SK-N-SH (cell line): ENCODE data around the gene ENTPD1. TPM values are rescaled to one million over a fixed set of nuclear protein-coding genes. Genes with fewer than 3 reads are reported as not detected.

ENCODE experiments used
- CTCF ChIA-PET: fragments of 300-600, 350-600 bp; formaldehyde crosslinking; extraction: SDS; loops from one replicate; lab custom pipeline; 2021; lab: Yijun Ruan, JAX
- POLR2A ChIA-PET: fragments of 350-600 bp; sonication (Branson Sonifier 250); formaldehyde crosslinking; extraction: SDS; loops from one replicate; lab custom pipeline; 2020; ENCODE audit warnings: antibody characterized with exemption, inconsistent platforms; lab: Yijun Ruan, JAX
- DNase-seq: peaks from one replicate; pipeline ENCODE4 v3.0.0; 2012
- H2AFZ ChIP-seq: fragments of 200-600 bp; sonication (generic); 2 replicates; pipeline ENCODE4 v1.8.1; 2016; ENCODE audit warnings: antibody characterized with exemption, mild to moderate bottlenecking, low read depth
- H3F3A ChIP-seq: fragments of 200-600 bp; sonication (generic); replicated peaks from 2 replicates; pipeline ENCODE3; 2016; ENCODE audit warnings: antibody characterized with exemption, mild to moderate bottlenecking; ENCODE audit not compliant: insufficient read depth
- H3K27ac ChIP-seq, 2 experiments: fragments of 200-500 bp in 1 of 2; fragments of 200-600 bp in 1 of 2; sonication (Bioruptor generic) in 1 of 2; sonication (generic), shearing (Covaris generic) in 1 of 2; 2 replicates each; pipeline versions ENCODE4 v1.5.1 to v1.6.1; 2014 to 2016; ENCODE audit warnings: low read depth in 2 of 2, inconsistent platforms in 1 of 2, low read length in 1 of 2, mild to moderate bottlenecking in 1 of 2, mixed read lengths in 1 of 2
- H3K27me3 ChIP-seq: fragments of 200-600 bp; sonication (generic), shearing (Covaris generic); 2 replicates; pipeline ENCODE4 v1.6.1; 2016; ENCODE audit warnings: mixed run types; ENCODE audit not compliant: insufficient read depth
- H3K36me3 ChIP-seq, 2 experiments: fragments of 200-500 bp in 1 of 2; fragments of 200-600 bp in 1 of 2; sonication (Bioruptor generic) in 1 of 2; sonication (generic) in 1 of 2; replicated peaks in 1 of 2; 2 replicates each; pipeline versions ENCODE3 to v1.5.1; 2014 to 2016; ENCODE audit warnings: low read length in 1 of 2, mild to moderate bottlenecking in 1 of 2; ENCODE audit not compliant: insufficient read depth in 2 of 2, control insufficient read depth in 1 of 2
- H3K4me1 ChIP-seq, 2 experiments: fragments of 200-500 bp in 1 of 2; fragments of 200-600 bp in 1 of 2; sonication (Bioruptor generic) in 1 of 2; sonication (generic), shearing (Covaris generic) in 1 of 2; 2 replicates each; pipeline versions ENCODE4 v1.5.1 to v1.6.1; 2014 to 2016; ENCODE audit warnings: low read depth in 1 of 2, low read length in 1 of 2, mixed run types in 1 of 2; ENCODE audit not compliant: insufficient read depth in 2 of 2, control insufficient read depth in 1 of 2
- H3K4me2 ChIP-seq: fragments of 200-600 bp; sonication (generic), shearing (Covaris generic); 2 replicates; pipeline ENCODE4 v1.6.1; 2017; ENCODE audit warnings: mixed run types
- H3K4me3 ChIP-seq, 2 experiments: fragments of 200-500 bp in 1 of 2; fragments of 200-600 bp in 1 of 2; sonication (Bioruptor generic) in 1 of 2; sonication (generic), shearing (Covaris generic) in 1 of 2; 2 replicates each; pipeline versions ENCODE4 v1.5.1 to v1.8.1; 2014 to 2016; ENCODE audit warnings: low read depth in 2 of 2, inconsistent platforms in 1 of 2, low read length in 1 of 2, mild to moderate bottlenecking in 1 of 2, mixed read lengths in 1 of 2, moderate library complexity in 1 of 2
- H3K79me2 ChIP-seq: fragments of 200-600 bp; sonication (generic); 2 replicates; pipeline ENCODE4 v1.8.1; 2017; ENCODE audit warnings: mild to moderate bottlenecking; ENCODE audit not compliant: insufficient read depth
- H3K9ac ChIP-seq: fragments of 200-600 bp; sonication (generic); 2 replicates; pipeline ENCODE4 v1.6.1; 2017; ENCODE audit warnings: mixed run types
- H3K9me2 ChIP-seq: fragments of 200-600 bp; sonication (generic); 2 replicates; pipeline ENCODE4 v1.6.1; 2017; ENCODE audit warnings: mixed run types
- H3K9me3 ChIP-seq: fragments of 200-600 bp; sonication (generic); 2 replicates; pipeline ENCODE4 v1.6.1; 2017; ENCODE audit warnings: mixed run types, mild to moderate bottlenecking, moderate library complexity
- H4K20me1 ChIP-seq: fragments of 200-600 bp; sonication (generic); 2 replicates; pipeline ENCODE4 v1.6.1; 2017; ENCODE audit warnings: mild to moderate bottlenecking, mixed run types; ENCODE audit not compliant: insufficient read depth
- CTCF ChIP-seq: fragments of 200-600 bp; sonication (generic); IDR thresholded peaks from 2 replicates; pipeline ENCODE4 v1.6.1; 2017; ENCODE audit warnings: antibody characterized with exemption, mild to moderate bottlenecking, moderate library complexity
- EP300 ChIP-seq, 2 experiments: IDR thresholded peaks; 2 replicates each; pipeline versions ENCODE4 v1.4.0 to v1.6.1; 2012; ENCODE audit warnings: borderline replicate concordance in 1 of 2, low read depth in 1 of 2, low read length in 1 of 2
- FOSL2 ChIP-seq: IDR thresholded peaks from 2 replicates; pipeline ENCODE4 v1.4.0; 2012; ENCODE audit warnings: low read depth, mild to moderate bottlenecking, moderate library complexity, borderline replicate concordance
- FOXJ3 ChIP-seq: sonication (generic); formaldehyde crosslinking; IDR thresholded peaks from 2 replicates; pipeline ENCODE4 v1.5.1; 2020; ENCODE audit warnings: mild to moderate bottlenecking, missing genetic modification reagents
- FOXM1 ChIP-seq: IDR thresholded peaks from 2 replicates; pipeline ENCODE4 v1.4.0; 2012; ENCODE audit warnings: low read depth, mild to moderate bottlenecking
- GATA2 ChIP-seq: sonication (generic); formaldehyde crosslinking; IDR thresholded peaks from 2 replicates; pipeline ENCODE4 v1.5.0; 2020; ENCODE audit warnings: mild to moderate bottlenecking, missing genetic modification reagents
- JUND ChIP-seq: IDR thresholded peaks from 2 replicates; pipeline ENCODE4 v1.4.0; 2012
- MAX ChIP-seq: IDR thresholded peaks from 2 replicates; pipeline ENCODE4 v1.4.0; 2012; ENCODE audit warnings: low read depth
- MXI1 ChIP-seq: IDR thresholded peaks from 2 replicates; pipeline ENCODE4 v1.6.1; 2012; ENCODE audit warnings: mild to moderate bottlenecking, low read depth, low read length, improper control_type of control experiment
- NFIC ChIP-seq: IDR thresholded peaks from 2 replicates; pipeline ENCODE4 v1.4.0; 2012; ENCODE audit warnings: borderline replicate concordance
- NRF1 ChIP-seq: IDR thresholded peaks from 2 replicates; pipeline ENCODE4 v1.6.1; 2012; ENCODE audit warnings: low read depth, mild to moderate bottlenecking, low read length
- PBX3 ChIP-seq: IDR thresholded peaks from 2 replicates; pipeline ENCODE4; 2012
- RAD21 ChIP-seq: IDR thresholded peaks from 2 replicates; pipeline ENCODE4 v1.6.1; 2012; ENCODE audit warnings: mild to moderate bottlenecking, low read length
- RCOR1 ChIP-seq: fragments of 150-350 bp; IDR thresholded peaks from 2 replicates; pipeline ENCODE4 v1.6.1; 2017; ENCODE audit warnings: antibody characterized with exemption, low read length
- REST ChIP-seq: IDR thresholded peaks from 2 replicates; pipeline ENCODE4 v1.6.1; 2012; ENCODE audit warnings: mild to moderate bottlenecking, low read depth, low read length, moderate library complexity
- RFX5 ChIP-seq: IDR thresholded peaks from 2 replicates; pipeline ENCODE4 v1.6.1; 2012; ENCODE audit warnings: mild to moderate bottlenecking, improper control_type of control experiment, low read length
- RXRA ChIP-seq: IDR thresholded peaks from 2 replicates; pipeline ENCODE4 v1.4.0; 2012; ENCODE audit warnings: low read depth, mild to moderate bottlenecking, borderline replicate concordance
- SMC3 ChIP-seq: IDR thresholded peaks from 2 replicates; pipeline ENCODE4 v1.6.1; 2012; ENCODE audit warnings: low read depth, low read length, improper control_type of control experiment
- TAF1 ChIP-seq: IDR thresholded peaks from 2 replicates; pipeline ENCODE4 v1.6.1; 2012; ENCODE audit warnings: low read depth, mild to moderate bottlenecking, low read length, moderate library complexity, borderline replicate concordance
- TEAD4 ChIP-seq: IDR thresholded peaks from 2 replicates; pipeline ENCODE4 v1.4.0; 2012; ENCODE audit warnings: mild to moderate bottlenecking, borderline replicate concordance; ENCODE audit not compliant: insufficient read depth
- USF1 ChIP-seq: IDR thresholded peaks from 2 replicates; pipeline ENCODE4 v1.4.0; 2012; ENCODE audit warnings: low read depth, borderline replicate concordance
- WGBS: methylation state at CpG from one replicate; pipeline ENCODE4 v1.1.6; 2017; ENCODE audit warnings: low lambda C conversion rate; 5-methylcytosine and 5-hydroxymethylcytosine counted together
- polyA plus RNA-seq, 3 experiments: library from polyadenylated mRNA; depleted of rRNA; stranded (reverse); fragments of >200 nt; gene quantifications; 2 replicates each; pipeline ENCODE4 v1.2.3, GENCODE V29; 2012

The ENTPD1 gene
- polyA plus RNA-seq, 1 of the 3 experiments (the other 2 are of a cell fraction) = 0.02 TPM

GRCh38 chr10:95847007-95847406 lies 91.0 kb downstream of the ENTPD1 start (continued):
- no peak for TF ChIP-seq REST
- TF ChIP-seq MXI1 = no peak
- TF ChIP-seq FOXJ3 (CRISPR knock-in tag) = no peak
- no peak for TF ChIP-seq RXRA
- no peak for TF ChIP-seq NFIC

GRCh38 chr10:95848841-95849240 lies 92.9 kb downstream of the ENTPD1 start:
- Histone ChIP-seq H3K9ac (no peak overlapping the region), H3K4me2 (no peak overlapping the region), H3F3A (no peaks in the 10 kb centered on the region), H3K79me2 (no peaks in the 10 kb centered on the region), H4K20me1 (no peaks in the 10 kb centered on the region), H3K27ac (no peak overlapping the region), H3K27me3 (no peaks in the 10 kb centered on the region), H3K4me3 (no peak overlapping the region), H3K9me3 (no peaks in the 10 kb centered on the region), H2AFZ (no peak overlapping the region), H3K36me3 (no peaks in the 10 kb centered on the region), H3K4me1 (no peaks in the 10 kb centered on the region), H3K9me2 (no peaks in the 10 kb centered on the region)
- TF ChIP-seq FOXJ3 (CRISPR knock-in tag) = no peak
- no peak for TF ChIP-seq FOXM1
- no peak for TF ChIP-seq RAD21
- no peak for TF ChIP-seq MXI1
- TF ChIP-seq TAF1 = no peak
- no peak for TF ChIP-seq JUND
- no peak for TF ChIP-seq CTCF
- no peak for TF ChIP-seq SMC3
- TF ChIP-seq PBX3 = no peak
- TF ChIP-seq RCOR1 = no peak
- TF ChIP-seq RFX5 = no peak
- no peak for TF ChIP-seq FOSL2
- TF ChIP-seq TEAD4 = no peak
- no peak for TF ChIP-seq USF1
- TF ChIP-seq RXRA = no peak
- no peak for TF ChIP-seq EP300 (IDR thresholded peaks at IDR 0.05; ENCODE audit: borderline replicate concordance in 1 of 2, low read depth in 1 of 2, low read length in 1 of 2)
- TF ChIP-seq NFIC = no peak
- no peak for TF ChIP-seq NRF1
- TF ChIP-seq MAX = no peak
- no peak for TF ChIP-seq GATA2 (CRISPR knock-in tag)
- DNase-seq = no peak
- CTCF ChIA-PET = interaction anchor here (1.3 to 1.6 kb wide), 2 partner anchors 15 to 155 kb away, joined by 4 to 11 read pairs; partner anchors contain the start of gene TCTN3
- POLR2A ChIA-PET = no interaction called here
- 9% methylated on average over 2 of the region's 2 CpGs for WGBS
